Thyroid gland (tissue), 4 donors: ENCODE measurements around the gene LAMA4. TPM values are rescaled to one million over a fixed set of nuclear protein-coding genes. Genes with fewer than 3 reads are reported as not detected.

Source experiments
- DNase-seq, 2 donors: peaks; one replicate each; pipeline ENCODE4 v3.0.0-alpha.2; 2019
- H3K27ac ChIP-seq, 3 donors: fragments of 200-600 bp; sonication (generic); 1 replicate in 2 of 3; 2 replicates in 1 of 3; pipeline ENCODE4 v1.5.1; 2016 to 2019; ENCODE audit warnings: mild to moderate bottlenecking in 1 of 3, moderate library complexity in 1 of 3
- H3K27me3 ChIP-seq: fragments of 200-600 bp; sonication (generic); one replicate; pipeline ENCODE4 v1.5.1; 2019
- H3K36me3 ChIP-seq, 2 donors: fragments of 200-600 bp; sonication (generic); one replicate each; pipeline ENCODE4 v1.5.1; 2016 to 2019
- H3K4me1 ChIP-seq, 2 donors: fragments of 200-600 bp; sonication (generic); one replicate each; pipeline ENCODE4 v1.5.1; 2017 to 2019
- H3K4me3 ChIP-seq, 3 donors: fragments of 200-600 bp; sonication (generic); replicated peaks in 1 of 3; 1 replicate in 2 of 3; 2 replicates in 1 of 3; pipeline ENCODE4 v1.5.1; 2016; ENCODE audit warnings: mild to moderate bottlenecking in 1 of 3
- H3K9me3 ChIP-seq: fragments of 200-600 bp; sonication (generic); one replicate; pipeline ENCODE4 v1.5.1; 2017
- CTCF ChIP-seq, 6 experiments: fragments of 200-600 bp in 3 of 6; fragments of 450-650 bp in 3 of 6; sonication (generic) in 3 of 6; IDR thresholded peaks; one replicate each; pipeline ENCODE4 v1.5.1; 2016 to 2019; ENCODE audit warnings: antibody characterized with exemption in 6 of 6, mild to moderate bottlenecking in 2 of 6, inconsistent platforms in 1 of 6, moderate library complexity in 1 of 6
- POLR2A ChIP-seq, 2 donors: fragments of 450-650 bp; IDR thresholded peaks; one replicate each; pipeline ENCODE4 v1.6.1; 2017; ENCODE audit warnings: antibody characterized with exemption in 2 of 2, mild to moderate bottlenecking in 2 of 2, moderate library complexity in 1 of 2
- WGBS, 2 donors: methylation state at CpG; one replicate each; pipeline ENCODE4 v1.1.5; 2017; 5-methylcytosine and 5-hydroxymethylcytosine counted together
- intact Hi-C: fragments of 100-400 bp; cut with DNase I; formaldehyde crosslinking; loops from one replicate; pipeline ENCODE4 v1.15.1; 2023
- total RNA-seq, 4 donors: library from RNA; depleted of rRNA; stranded (reverse); fragments of >200 nt; gene quantifications; one replicate each; pipeline ENCODE4 v1.2.3, GENCODE V29; 2016

LAMA4 gene
- total RNA-seq, 4 donors from 2014 or later: 29.9 to 40.0 (median 35.3) TPM

DNA sequence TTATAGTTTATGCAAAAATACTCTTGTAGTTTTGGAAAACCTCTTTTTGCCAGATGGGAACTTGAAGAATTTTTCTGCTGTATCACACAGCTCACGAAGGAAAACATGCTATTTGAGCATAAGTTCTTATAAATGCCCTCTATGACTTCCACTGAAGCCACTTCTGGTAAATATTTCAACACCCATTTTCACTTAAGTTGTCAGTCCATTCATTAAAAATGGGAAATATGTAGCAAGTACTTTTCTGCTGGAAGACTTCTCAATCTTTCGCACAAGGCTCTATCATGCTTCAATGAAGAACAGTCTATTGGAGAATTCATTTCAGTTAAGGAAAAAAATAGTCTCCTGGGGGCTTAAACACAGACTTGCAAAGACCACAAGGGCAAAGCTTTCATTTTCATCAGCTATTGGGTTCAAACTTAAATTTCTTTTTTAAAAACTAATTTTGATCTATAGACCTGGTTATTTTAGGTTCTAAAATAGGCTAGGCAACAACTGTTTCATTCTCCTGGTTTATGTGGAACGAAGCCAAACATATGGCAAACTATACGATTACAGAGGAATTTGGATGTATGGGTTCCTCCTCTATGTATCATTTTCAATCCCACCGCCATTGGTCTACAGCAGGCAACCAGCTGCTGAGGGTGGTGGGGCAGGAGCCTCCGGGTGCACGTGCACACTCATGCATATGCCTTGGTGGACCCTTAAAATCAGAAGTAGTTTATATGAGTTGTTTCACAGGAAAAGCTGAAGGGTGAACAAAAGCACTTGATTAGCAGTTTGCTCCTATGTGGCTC, 38.7 kb downstream of the LAMA4 start:
- Histone ChIP-seq H3K9me3 (no peaks in the 10 kb centered on the region), H3K27ac (no peak overlapping the region), H3K4me3 (no peak overlapping the region), H3K4me1 (peaks cover 6 to 23% of the 10 kb centered on the region in 2 donors), H3K27me3 (no peaks in the 10 kb centered on the region), H3K36me3 (no peaks in the 10 kb centered on the region)
- no peak for DNase-seq
- no peak for TF ChIP-seq POLR2A (IDR thresholded peaks at IDR 0.05)
- no peak for TF ChIP-seq CTCF (IDR thresholded peaks at IDR 0.05)
- intact Hi-C loops: no loop called here
- 80 to 85% methylated on average over 7 of the region's 7 CpGs for WGBS, 2 donors

GRCh38 chr6:112214739-112215269, 39.6 kb downstream of the LAMA4 start:
- H3K27ac ChIP-seq: no peak overlapping the region
- TF ChIP-seq CTCF (IDR thresholded peaks at IDR 0.05) (no peak), POLR2A (IDR thresholded peaks at IDR 0.05) (no peak)
- peaks cover 6 to 23% of the 10 kb centered on the region in 2 donors for H3K4me1 ChIP-seq
- WGBS, 2 donors: 33 to 34% methylated on average over 2 of the region's 2 CpGs
- intact Hi-C loops: no loop called here
- H3K9me3 ChIP-seq: no peaks in the 10 kb centered on the region
- DNase-seq: no peak
- H3K27me3 ChIP-seq: no peaks in the 10 kb centered on the region
- no peak overlapping the region for H3K4me3 ChIP-seq
- H3K36me3 ChIP-seq: no peaks in the 10 kb centered on the region

GRCh38 chr6:112210852-112211251, 43.5 kb downstream of the LAMA4 start:
- TF ChIP-seq CTCF (IDR thresholded peaks at IDR 0.05): no peak
- TF ChIP-seq POLR2A (IDR thresholded peaks at IDR 0.05): no peak
- 84 to 88% methylated on average over 2 of the region's 2 CpGs for WGBS, 2 donors
- DNase-seq: no peak
- no peak overlapping the region for H3K4me3 ChIP-seq
- no peaks in the 10 kb centered on the region for H3K9me3 ChIP-seq
- no peaks in the 10 kb centered on the region for H3K27me3 ChIP-seq
- H3K36me3 ChIP-seq: no peaks in the 10 kb centered on the region
- peaks cover 0 to 5% of the 10 kb centered on the region in 2 donors for H3K4me1 ChIP-seq
- intact Hi-C loops: no loop called here
- no peak overlapping the region for H3K27ac ChIP-seq

GRCh38 chr6:112209131-112209530, 45.2 kb downstream of the LAMA4 start:
- no peak overlapping the region for H3K4me3 ChIP-seq
- intact Hi-C loops: no loop called here
- peaks cover 0 to 11% of the 10 kb centered on the region in 2 donors for H3K4me1 ChIP-seq
- H3K36me3 ChIP-seq: no peaks in the 10 kb centered on the region
- no peak for DNase-seq
- H3K27ac ChIP-seq: no peak overlapping the region
- no peak for TF ChIP-seq CTCF (IDR thresholded peaks at IDR 0.05)
- TF ChIP-seq POLR2A (IDR thresholded peaks at IDR 0.05): no peak
- WGBS, 2 donors: 82 to 85% methylated on average over 2 of the region's 2 CpGs
- H3K9me3 ChIP-seq: no peaks in the 10 kb centered on the region
- no peaks in the 10 kb centered on the region for H3K27me3 ChIP-seq

DNA sequence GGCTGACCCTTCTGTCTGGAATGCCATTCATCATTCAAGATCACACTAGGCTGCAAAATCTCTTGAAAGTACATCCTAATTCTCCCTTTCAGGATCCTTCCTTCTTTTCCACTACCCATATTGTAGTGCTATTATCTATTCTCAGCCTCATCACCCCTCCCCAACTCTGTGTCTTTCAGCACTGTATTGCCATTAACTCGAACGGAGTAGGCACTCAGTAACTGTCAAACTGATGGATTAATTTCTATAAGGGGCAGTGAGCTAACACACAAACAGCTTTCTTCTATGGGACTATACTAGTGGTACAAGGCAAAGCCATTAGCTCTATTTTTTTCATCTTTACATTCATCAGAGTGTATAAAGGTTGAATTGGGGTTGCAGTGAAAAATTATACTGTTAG, 46.6 kb downstream of the LAMA4 start:
- no peak for DNase-seq

More for the DNA sequence above, 46.6 kb downstream of the LAMA4 start:
- Histone ChIP-seq H3K36me3 (no peaks in the 10 kb centered on the region), H3K9me3 (no peaks in the 10 kb centered on the region), H3K27me3 (no peaks in the 10 kb centered on the region), H3K4me3 (no peak overlapping the region), H3K4me1 (peaks cover 0 to 11% of the 10 kb centered on the region in 2 donors), H3K27ac (no peak overlapping the region)
- intact Hi-C loops: no loop called here
- no peak for TF ChIP-seq POLR2A (IDR thresholded peaks at IDR 0.05)
- TF ChIP-seq CTCF (IDR thresholded peaks at IDR 0.05): no peak
- WGBS, 2 donors: 76 to 84% methylated on average over 2 of the region's 2 CpGs
